H1 (cell line): ENCODE data around the gene OTOGL. TPM values are rescaled to one million over a fixed set of nuclear protein-coding genes. Genes with fewer than 3 reads are reported as not detected.

ENCODE experiments used
- CTCF ChIA-PET: fragments of 300-600 bp; sonication (Branson Sonifier 250); formaldehyde crosslinking; loops from one replicate; lab custom pipeline; 2021; ENCODE audit not compliant: partially characterized antibody; lab: Charles Lee
- POLR2A ChIA-PET: fragments of 300-600 bp; sonication (Branson Sonifier 250); formaldehyde crosslinking; loops from one replicate; lab custom pipeline; 2021; ENCODE audit warnings: inconsistent platforms; ENCODE audit not compliant: partially characterized antibody; lab: Charles Lee
- DNase-seq, 2 experiments: peaks; one replicate each; pipeline versions ENCODE4 v3.0.0 to v3.0.0-alpha.2; 2010 to 2022; ENCODE audit warnings: low spot score in 2 of 2, low read depth in 1 of 2, mixed read lengths in 1 of 2
- FAIRE-seq: peaks from 2 replicates; lab custom pipeline; 2011; peaks lifted over from hg19 to GRCh38; lab: Jason Lieb, UNC
- H2AFZ ChIP-seq: 2 replicates; pipeline ENCODE4 v1.8.1; 2012; ENCODE audit warnings: low read length, inconsistent platforms
- H2AK5ac ChIP-seq: 2 replicates; pipeline ENCODE4 v1.6.1; 2013; ENCODE audit warnings: low read depth, low read length
- H2BK120ac ChIP-seq: replicated peaks from 2 replicates; pipeline ENCODE3; 2013; ENCODE audit warnings: low read depth, low read length, inconsistent platforms
- H2BK12ac ChIP-seq: 2 replicates; pipeline ENCODE4 v1.6.1; 2013; ENCODE audit warnings: low read depth, low read length
- H2BK15ac ChIP-seq: 2 replicates; pipeline ENCODE4 v1.6.1; 2013; ENCODE audit warnings: low read length
- H2BK20ac ChIP-seq: 2 replicates; pipeline ENCODE4 v1.6.1; 2013; ENCODE audit warnings: low read length
- H2BK5ac ChIP-seq: 2 replicates; pipeline ENCODE4 v1.6.1; 2013; ENCODE audit warnings: low read depth, low read length
- H3K14ac ChIP-seq: 2 replicates; pipeline ENCODE4 v1.6.1; 2013; ENCODE audit warnings: inconsistent platforms; ENCODE audit not compliant: insufficient read length
- H3K18ac ChIP-seq: 2 replicates; pipeline ENCODE4 v1.6.1; 2013; ENCODE audit warnings: low read length; ENCODE audit errors: extremely low read depth
- H3K23ac ChIP-seq: 2 replicates; pipeline ENCODE4 v1.6.1; 2013; ENCODE audit warnings: inconsistent platforms; ENCODE audit not compliant: insufficient read length
- H3K23me2 ChIP-seq: 2 replicates; pipeline ENCODE4 v1.6.1; 2013; ENCODE audit warnings: low read depth, low read length
- H3K27ac ChIP-seq: 2 replicates; pipeline ENCODE4 v1.6.1; 2011; ENCODE audit warnings: low read depth, low read length, inconsistent platforms
- H3K27me3 ChIP-seq, 4 experiments: replicated peaks in 1 of 4; 1 replicate in 1 of 4; 2 replicates in 3 of 4; pipeline versions ENCODE4 v1.6.1 to v1.8.1; 2011 to 2013; ENCODE audit warnings: low read length in 3 of 4, mild to moderate bottlenecking in 3 of 4, inconsistent platforms in 2 of 4, mixed read lengths in 2 of 4, moderate library complexity in 1 of 4; ENCODE audit not compliant: control insufficient read depth in 3 of 4, insufficient read depth in 3 of 4; ENCODE audit errors: extremely low read depth in 1 of 4
- H3K36me3 ChIP-seq, 4 experiments: 2 replicates each; pipeline versions ENCODE4 v1.6.1 to v1.8.1; 2011 to 2013; ENCODE audit warnings: mild to moderate bottlenecking in 4 of 4, low read length in 3 of 4, moderate library complexity in 2 of 4, control low read depth in 1 of 4, inconsistent platforms in 1 of 4; ENCODE audit not compliant: insufficient read depth in 4 of 4, control insufficient read depth in 2 of 4
- H3K4ac ChIP-seq: replicated peaks from 2 replicates; pipeline ENCODE3; 2013; ENCODE audit warnings: low read length, low read depth, mixed read lengths, inconsistent platforms; ENCODE audit not compliant: insufficient read length
- H3K4me1 ChIP-seq, 4 experiments: replicated peaks in 1 of 4; 1 replicate in 1 of 4; 2 replicates in 3 of 4; pipeline versions ENCODE4 v1.6.1 to v1.8.1; 2011 to 2013; ENCODE audit warnings: low read length in 3 of 4, inconsistent platforms in 2 of 4, mixed read lengths in 1 of 4; ENCODE audit not compliant: insufficient read depth in 4 of 4, control insufficient read depth in 3 of 4
- H3K4me2 ChIP-seq, 2 experiments: 2 replicates each; pipeline versions ENCODE4 v1.6.1 to v1.8.1; 2011 to 2013; ENCODE audit warnings: low read depth in 2 of 2, low read length in 2 of 2, control low read depth in 1 of 2, inconsistent platforms in 1 of 2, mild to moderate bottlenecking in 1 of 2; ENCODE audit not compliant: insufficient read depth in 1 of 2
- H3K4me3 ChIP-seq, 4 experiments: fragments of 200-600, 300-600 bp in 1 of 4; sonication (generic), shearing (Covaris generic), sonication (Bioruptor Twin) in 1 of 4; 2 replicates each; pipeline versions ENCODE4 v1.5.1 to v1.8.1; 2011 to 2016; ENCODE audit warnings: low read length in 4 of 4, low read depth in 3 of 4, control low read depth in 2 of 4, inconsistent platforms in 2 of 4, mild to moderate bottlenecking in 2 of 4, mixed read lengths in 1 of 4, moderate library complexity in 1 of 4; ENCODE audit not compliant: insufficient read depth in 2 of 4; ENCODE audit errors: extremely low read depth in 1 of 4
- H3K56ac ChIP-seq: replicated peaks from 2 replicates; pipeline ENCODE3; 2013; ENCODE audit warnings: low read depth, mild to moderate bottlenecking, mixed read lengths, low read length, inconsistent platforms; ENCODE audit not compliant: insufficient read length
- H3K79me1 ChIP-seq: 2 replicates; pipeline ENCODE4 v1.6.1; 2013; ENCODE audit warnings: low read depth, low read length, control low read depth
- H3K79me2 ChIP-seq, 2 experiments: 2 replicates each; pipeline versions ENCODE4 v1.6.1 to v1.8.1; 2012 to 2013; ENCODE audit warnings: low read length in 2 of 2, mild to moderate bottlenecking in 2 of 2, inconsistent platforms in 1 of 2; ENCODE audit not compliant: insufficient read depth in 2 of 2, control insufficient read depth in 1 of 2
- H3K9ac ChIP-seq, 4 experiments: replicated peaks in 1 of 4; 1 replicate in 1 of 4; 2 replicates in 3 of 4; pipeline versions ENCODE4 v1.6.1 to v1.8.1; 2011 to 2013; ENCODE audit warnings: low read depth in 3 of 4, low read length in 3 of 4, control low read depth in 2 of 4, mild to moderate bottlenecking in 2 of 4, moderate library complexity in 2 of 4, inconsistent platforms in 1 of 4; ENCODE audit errors: extremely low read depth in 1 of 4
- H3K9me3 ChIP-seq, 2 experiments: 2 replicates each; pipeline versions ENCODE4 v1.6.1 to v1.8.1; 2012 to 2013; ENCODE audit warnings: mild to moderate bottlenecking in 2 of 2, moderate library complexity in 2 of 2, control low read depth in 1 of 2, inconsistent platforms in 1 of 2, low read depth in 1 of 2, low read length in 1 of 2, mixed read lengths in 1 of 2; ENCODE audit not compliant: insufficient read depth in 2 of 2
- H4K20me1 ChIP-seq, 2 experiments: replicated peaks in 1 of 2; 2 replicates each; pipeline versions ENCODE3 to v1.8.1; 2011 to 2013; ENCODE audit warnings: inconsistent platforms in 2 of 2, low read length in 2 of 2, mild to moderate bottlenecking in 1 of 2; ENCODE audit not compliant: insufficient read depth in 2 of 2, control insufficient read depth in 1 of 2
- H4K5ac ChIP-seq: 2 replicates; pipeline ENCODE4 v1.6.1; 2013; ENCODE audit warnings: low read length, low read depth, mixed read lengths, inconsistent platforms; ENCODE audit not compliant: insufficient read length
- H4K8ac ChIP-seq: 2 replicates; pipeline ENCODE4 v1.8.0; 2013; ENCODE audit warnings: mild to moderate bottlenecking, moderate library complexity, low read length, inconsistent platforms; ENCODE audit not compliant: insufficient read depth; ENCODE audit errors: extremely low read depth
- H4K91ac ChIP-seq: replicated peaks from 2 replicates; pipeline ENCODE3; 2013; ENCODE audit warnings: low read length, mixed read lengths, inconsistent platforms; ENCODE audit not compliant: insufficient read length
- SIRT6 ChIP-seq: IDR thresholded peaks from one replicate; pipeline ENCODE4 v1.7.1; 2012; ENCODE audit warnings: low read length, inconsistent platforms
- polyA plus RNA-seq, 7 experiments: library from polyadenylated mRNA; depleted of rRNA in 3 of 7; stranded (reverse) in 5 of 7; unstranded in 2 of 7; fragments of >200 nt in 5 of 7; fragments of 200-250 nt in 2 of 7; gene quantifications; 1 replicate in 5 of 7; 2 replicates in 1 of 7; 4 replicates in 1 of 7; pipeline versions ENCODE4 v1.2.1 to v1.2.3, GENCODE V29; 2011 to 2013; ENCODE audit warnings: missing spikeins in 2 of 7, mixed read lengths in 2 of 7
- total RNA-seq: library from RNA; stranded (reverse); fragmentation: NEBNext Ultra II Directional; extraction: Animal tissue kit (Norgen Biotek cat#: 25700); gene quantifications from 2 replicates; pipeline ENCODE4 v1.2.1, GENCODE V29; 2021

OTOGL gene
- total and polyA plus RNA-seq, 2 of the 8 experiments (the other 6 are each of a cell fraction or from before 2014, with no cell fraction given): 0.12 to 0.17 TPM

DNA sequence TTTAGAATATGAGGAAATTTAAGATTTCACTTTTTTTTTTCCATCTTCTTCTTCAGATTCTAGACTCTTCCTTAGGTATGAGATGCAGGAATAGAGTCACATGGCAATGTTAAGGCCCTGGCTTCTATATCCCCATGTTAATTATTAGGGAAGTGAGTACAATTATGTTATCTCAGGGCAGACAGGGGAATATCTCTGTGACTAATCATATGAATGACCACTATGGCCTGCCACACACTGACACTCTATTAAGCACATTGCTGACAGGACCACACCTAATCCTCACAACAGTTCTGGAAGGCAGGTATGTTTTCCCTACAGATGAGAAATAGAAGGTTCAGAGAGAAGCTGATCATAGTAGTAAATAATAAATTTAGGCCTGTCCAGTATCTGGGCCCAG is 275.3 kb downstream of the OTOGL start:
- H2BK15ac ChIP-seq: no peak overlapping the region
- no peak for FAIRE-seq
- no peaks in the 10 kb centered on the region for H3K79me2 ChIP-seq
- H2BK20ac ChIP-seq: no peak overlapping the region
- H4K8ac ChIP-seq: no peak overlapping the region
- no peaks in the 10 kb centered on the region for H4K20me1 ChIP-seq
- no peak overlapping the region for H3K27ac ChIP-seq
- H3K23ac ChIP-seq: no peak overlapping the region
- no peak overlapping the region for H2AK5ac ChIP-seq
- CTCF ChIA-PET: no interaction called here
- no peak overlapping the region for H2BK5ac ChIP-seq
- H3K18ac ChIP-seq: no peak overlapping the region
- H4K5ac ChIP-seq: no peak overlapping the region
- H3K14ac ChIP-seq: no peak overlapping the region
- no peak overlapping the region for H2BK12ac ChIP-seq
- no peaks in the 10 kb centered on the region; the same call in 1 of the 2 replicates for H3K23me2 ChIP-seq
- no peak overlapping the region for H3K4me2 ChIP-seq
- no peak overlapping the region for H3K56ac ChIP-seq
- no peaks in the 10 kb centered on the region for H3K79me1 ChIP-seq
- POLR2A ChIA-PET: no interaction called here
- H2BK120ac ChIP-seq: no peak overlapping the region
- H3K4ac ChIP-seq: no peak overlapping the region
- H3K4me3 ChIP-seq: no peak overlapping the region
- H3K36me3 ChIP-seq: no peaks in the 10 kb centered on the region
- no peak overlapping the region for H4K91ac ChIP-seq
- no peaks in the 10 kb centered on the region for H3K9me3 ChIP-seq
- no peaks in the 10 kb centered on the region for H3K27me3 ChIP-seq
- H3K9ac ChIP-seq: no peak overlapping the region
- no peak for TF ChIP-seq SIRT6
- no peak overlapping the region for H2AFZ ChIP-seq
- DNase-seq: no peak
- no peaks in the 10 kb centered on the region for H3K4me1 ChIP-seq
